ENCODE results near the gene ZNF830. TPM values are rescaled to one million over a fixed set of nuclear protein-coding genes. Genes with fewer than 3 reads are reported as not detected.
"Not testable (repeated sequence)": the region's sequence is repeated elsewhere in the genome, so short reads cannot be mapped to it uniquely, and the experiment has no call there.

Gene ZNF830
- polyA plus RNA-seq, 3 donors = 2.1 to 4.7 (median 4.2) TPM

GRCh38 chr17:34999456-34999855 is 38.1 kb downstream of the ZNF830 start:
- Histone ChIP-seq H3K79me2 (ENCODE audit: insufficient read depth, low read length) (no peaks in the 10 kb centered on the region), H3K9me3 (replicated peaks in 1 of 2; ENCODE audit: control insufficient read depth in 1 of 2, insufficient read depth in 1 of 2, low read length in 2 of 2) (no peaks in the 10 kb centered on the region), H3K4me2 (replicated peaks; ENCODE audit: extremely low read depth, low read length, poor library complexity, severe bottlenecking) (no peak overlapping the region), H3K27ac (ENCODE audit: low read depth in 1 of 2, low read length in 2 of 2) (peak overlapping the region in 1 of 2 donors; percentile 11), H3K4me3 (replicated peaks in 1 of 3; ENCODE audit: low read depth in 2 of 3, low read length in 3 of 3) (no peak overlapping the region), H3K4me1 (ENCODE audit: control insufficient read depth in 1 of 2, insufficient read depth in 2 of 2, low read length in 2 of 2) (peaks cover 21 to 23% of the 10 kb centered on the region in 2 donors), H3K27me3 (ENCODE audit: control insufficient read depth in 2 of 2, insufficient read depth in 2 of 2, low read length in 2 of 2) (no peaks in the 10 kb centered on the region), H3K9ac (ENCODE audit: insufficient read depth, low read length, poor library complexity, severe bottlenecking) (no peak overlapping the region), H4K20me1 (ENCODE audit: insufficient read depth, low read length) (no peaks in the 10 kb centered on the region), H3K36me3 (replicated peaks in 1 of 2; ENCODE audit: control insufficient read depth in 1 of 2, insufficient read depth in 2 of 2, low read length in 2 of 2) (peaks cover 45 to 91% of the 10 kb centered on the region in 2 donors), H2AFZ (ENCODE audit: insufficient read depth, low read depth, low read length, poor library complexity, severe bottlenecking) (no peak overlapping the region)
- Mint-ChIP-seq H3K36me3 (peaks cover 53 to 62% of the 10 kb centered on the region in 2 donors), H3K27ac (peak overlapping the region in 2 of 7 donors; percentile 47 to 83), H3K27me3 (ENCODE audit: low read depth in 3 of 3) (no peaks in the 10 kb centered on the region), H3K4me1 (peaks cover 28% of the 10 kb centered on the region), H3K4me3 (no peak overlapping the region), H3K9me3 (peaks cover 0 to 2% (median 0%) of the 10 kb centered on the region in 7 donors)
- intact Hi-C loops (cut with micrococcal nuclease) = loop anchor here in 1 of 2 donors (2.0 to 5.0 kb wide), 2 partner anchors 89 to 118 kb away; partner anchors contain the start of gene RAD51D
- no peak for TF ChIP-seq CTCF (IDR thresholded peaks at IDR 0.05)
- DNase-seq = no peak
- 100% methylated on average over 1 of the region's 2 CpGs for WGBS (ENCODE audit: insufficient coverage)

- intact Hi-C loops (cut with micrococcal nuclease) = loop anchor here in 1 of 2 donors (5.0 kb wide), 1 partner anchor 106 kb away; no protein-coding TSS in a partner anchor
- peaks cover 18 to 22% of the 10 kb centered on the region in 2 donors for H3K4me1 ChIP-seq (ENCODE audit: control insufficient read depth in 1 of 2, insufficient read depth in 2 of 2, low read length in 2 of 2)
- not testable (repeated sequence) for H4K20me1 ChIP-seq (ENCODE audit: insufficient read depth, low read length); H3K4me3 ChIP-seq (replicated peaks in 1 of 3; ENCODE audit: low read depth in 2 of 3, low read length in 3 of 3); H3K27ac ChIP-seq (ENCODE audit: low read depth in 1 of 2, low read length in 2 of 2); H3K4me3 Mint-ChIP-seq; H2AFZ ChIP-seq (ENCODE audit: insufficient read depth, low read depth, low read length, poor library complexity, severe bottlenecking); H3K27ac Mint-ChIP-seq; H3K27me3 ChIP-seq (ENCODE audit: control insufficient read depth in 2 of 2, insufficient read depth in 2 of 2, low read length in 2 of 2); H3K27me3 Mint-ChIP-seq (ENCODE audit: low read depth in 3 of 3); H3K79me2 ChIP-seq (ENCODE audit: insufficient read depth, low read length); H3K9me3 Mint-ChIP-seq; H3K9ac ChIP-seq (ENCODE audit: insufficient read depth, low read length, poor library complexity, severe bottlenecking); DNase-seq; H3K9me3 ChIP-seq (replicated peaks in 1 of 2; ENCODE audit: control insufficient read depth in 1 of 2, insufficient read depth in 1 of 2, low read length in 2 of 2); H3K4me2 ChIP-seq (replicated peaks; ENCODE audit: extremely low read depth, low read length, poor library complexity, severe bottlenecking)
- Mint-ChIP-seq H3K36me3 (peaks cover 54 to 61% of the 10 kb centered on the region in 2 donors), H3K4me1 (peaks cover 24% of the 10 kb centered on the region)
- 96% methylated on average over 9 of the region's 14 CpGs for WGBS (ENCODE audit: insufficient coverage)
- H3K36me3 ChIP-seq (replicated peaks in 1 of 2; ENCODE audit: control insufficient read depth in 1 of 2, insufficient read depth in 2 of 2, low read length in 2 of 2) = peaks cover 44 to 91% of the 10 kb centered on the region in 2 donors
Measured at GRCh38 chr17:35000965-35001364, 39.6 kb downstream of the ZNF830 start.
